CD4-positive, alpha-beta T cell treated with Interleukin-17A for 4 hours (primary cell): ENCODE data around the gene ATP5F1B.
A peak's percentile ranks its signal among the peaks of the same experiment; 100 is the strongest.
"Not testable (repeated sequence)": the region's sequence is repeated elsewhere in the genome, so short reads cannot be mapped to it uniquely, and the experiment has no call there.

Experiments used
- DNase-seq: peaks from one replicate; pipeline ENCODE4 v3.0.0-alpha.2; 2020; ENCODE audit warnings: mixed read lengths

The ATP5F1B gene

GRCh38 chr12:56645717-56646446, at the start of gene ATP5F1B:
Gene ATP5F1B, minus strand, starts transcription at chr12:56645984. Its CDS starts 21 bp downstream, at chr12:56645963.
- DNase-seq, result peak; percentile 88

- DNase-seq, result no peak
Measured at GRCh38 chr12:56694161-56694560, 48.4 kb upstream of the ATP5F1B start.

GRCh38 chr12:56688846-56689109, 43.0 kb upstream of the ATP5F1B start:
- DNase-seq, result no peak

- peak; percentile 99 for DNase-seq
Measured at GRCh38 chr12:56688129-56688845, 42.5 kb upstream of the ATP5F1B start, which contains the start of gene PTGES3. Gene PTGES3, minus strand, starts transcription at chr12:56688284. Its CDS starts 285 bp downstream, at chr12:56687999.

GRCh38 chr12:56687223-56688128, 41.7 kb upstream of the ATP5F1B start:
- DNase-seq, result peak; percentile 65

GRCh38 chr12:56684745-56685359, 39.1 kb upstream of the ATP5F1B start:
- no peak for DNase-seq

GRCh38 chr12:56682323-56682722, 36.5 kb upstream of the ATP5F1B start:
- no peak for DNase-seq

GRCh38 chr12:56679883-56680575, 34.2 kb upstream of the ATP5F1B start:
- DNase-seq, result peak; percentile 14

GRCh38 chr12:56678852-56679251, 33.1 kb upstream of the ATP5F1B start:
- no peak for DNase-seq

GRCh38 chr12:56677680-56678079, 31.9 kb upstream of the ATP5F1B start:
- DNase-seq, result no peak

- DNase-seq, result no peak
Measured at GRCh38 chr12:56676851-56677580, 31.2 kb upstream of the ATP5F1B start.

- no peak for DNase-seq
Measured at GRCh38 chr12:56671608-56672007, 25.8 kb upstream of the ATP5F1B start.

- no peak for DNase-seq
Measured at GRCh38 chr12:56670836-56671235, 25.1 kb upstream of the ATP5F1B start.

GRCh38 chr12:56668197-56668457, 22.3 kb upstream of the ATP5F1B start:
- no peak for DNase-seq

- no peak for DNase-seq
Measured at GRCh38 chr12:56661979-56662638, 16.3 kb upstream of the ATP5F1B start.

- DNase-seq, result no peak
Measured at GRCh38 chr12:56661560-56661959, 15.8 kb upstream of the ATP5F1B start.

- no peak for DNase-seq
Measured at GRCh38 chr12:56658921-56659320, 13.1 kb upstream of the ATP5F1B start.

- no peak for DNase-seq
Measured at GRCh38 chr12:56657416-56658379, 11.9 kb upstream of the ATP5F1B start.

GRCh38 chr12:56653781-56654180, 8.0 kb upstream of the ATP5F1B start:
- not testable (repeated sequence) for DNase-seq

GRCh38 chr12:56648023-56648422, 2.2 kb upstream of the ATP5F1B start:
- DNase-seq, result not testable (repeated sequence)
